ENCODE data around the gene TRPM3.

TRPM3 gene

GRCh38 chr9:70488793-70489105 lies 632.7 kb downstream of the TRPM3 start:
- Histone ChIP-seq H3K9ac (no peak overlapping the region), H3K27me3 (ENCODE audit: control insufficient read depth, insufficient read depth, low read length) (no peaks in the 10 kb centered on the region), H3K36me3 (ENCODE audit: control insufficient read depth, insufficient read depth, low read length) (no peaks in the 10 kb centered on the region), H3K79me2 (no peaks in the 10 kb centered on the region), H3K4me2 (ENCODE audit: low read length) (no peak overlapping the region), H3K27ac (peak overlapping the region; percentile 36), H3K9me3 (ENCODE audit: control insufficient read depth, low read length) (no peaks in the 10 kb centered on the region), H3K4me3 (ENCODE audit: low read depth, low read length) (no peak overlapping the region), H3K4me1 (peaks cover 28% of the 10 kb centered on the region), H2AFZ (no peak overlapping the region)
- TF ChIP-seq CTCF (IDR thresholded peaks at IDR 0.05) = no peak

GRCh38 chr9:70488098-70488792 lies 633.2 kb downstream of the TRPM3 start:
- no peak overlapping the region for H3K9ac ChIP-seq
- H3K4me1 ChIP-seq = peaks cover 28% of the 10 kb centered on the region
- peak overlapping the region; percentile 36 for H3K27ac ChIP-seq
- no peaks in the 10 kb centered on the region for H3K36me3 ChIP-seq (ENCODE audit: control insufficient read depth, insufficient read depth, low read length)
- H3K4me2 ChIP-seq (ENCODE audit: low read length) = no peak overlapping the region
- H3K79me2 ChIP-seq = no peaks in the 10 kb centered on the region
- no peak overlapping the region for H2AFZ ChIP-seq
- H3K27me3 ChIP-seq (ENCODE audit: control insufficient read depth, insufficient read depth, low read length) = no peaks in the 10 kb centered on the region
- H3K4me3 ChIP-seq (ENCODE audit: low read depth, low read length) = no peak overlapping the region
- no peaks in the 10 kb centered on the region for H3K9me3 ChIP-seq (ENCODE audit: control insufficient read depth, low read length)
- no peak for TF ChIP-seq CTCF (IDR thresholded peaks at IDR 0.05)

GRCh38 chr9:70486127-70486526 lies 635.3 kb downstream of the TRPM3 start:
- H3K27ac ChIP-seq = peak overlapping the region; percentile 76
- peaks cover 34% of the 10 kb centered on the region for H3K4me1 ChIP-seq
- H3K9ac ChIP-seq = no peak overlapping the region
- peak overlapping the region; percentile 20 for H3K4me2 ChIP-seq (ENCODE audit: low read length)
- no peaks in the 10 kb centered on the region for H3K36me3 ChIP-seq (ENCODE audit: control insufficient read depth, insufficient read depth, low read length)
- no peak overlapping the region for H3K4me3 ChIP-seq (ENCODE audit: low read depth, low read length)
- no peaks in the 10 kb centered on the region for H3K27me3 ChIP-seq (ENCODE audit: control insufficient read depth, insufficient read depth, low read length)
- H3K79me2 ChIP-seq = no peaks in the 10 kb centered on the region
- TF ChIP-seq CTCF (IDR thresholded peaks at IDR 0.05) = no peak
- H3K9me3 ChIP-seq (ENCODE audit: control insufficient read depth, low read length) = no peaks in the 10 kb centered on the region
- no peak overlapping the region for H2AFZ ChIP-seq

GRCh38 chr9:70485273-70485858 lies 636.1 kb downstream of the TRPM3 start:
- Histone ChIP-seq H3K27ac (peak overlapping the region; percentile 76), H3K9me3 (ENCODE audit: control insufficient read depth, low read length) (no peaks in the 10 kb centered on the region), H3K9ac (no peak overlapping the region), H3K36me3 (ENCODE audit: control insufficient read depth, insufficient read depth, low read length) (no peaks in the 10 kb centered on the region), H3K79me2 (no peaks in the 10 kb centered on the region), H3K4me3 (ENCODE audit: low read depth, low read length) (no peak overlapping the region), H3K27me3 (ENCODE audit: control insufficient read depth, insufficient read depth, low read length) (no peaks in the 10 kb centered on the region), H3K4me2 (ENCODE audit: low read length) (peak overlapping the region; percentile 10), H2AFZ (peak overlapping the region; percentile 55), H3K4me1 (peaks cover 40% of the 10 kb centered on the region)
- no peak for TF ChIP-seq CTCF (IDR thresholded peaks at IDR 0.05)
